Progenitor cell of endocrine pancreas (in vitro differentiated cells): ENCODE results near the gene FBXO40. TPM values are rescaled to one million over a fixed set of nuclear protein-coding genes. Genes with fewer than 3 reads are reported as not detected.

Experiments
- DNase-seq: peaks from one replicate; pipeline ENCODE4 v3.0.0; 2021; ENCODE audit warnings: low spot score; ENCODE audit not compliant: unreplicated experiment
- H3K27ac Mint-ChIP-seq: 2 replicates; pipeline ENCODE4 v1.8.0; 2021; ENCODE audit warnings: mild to moderate bottlenecking, moderate library complexity, mixed read lengths
- H3K27me3 Mint-ChIP-seq: 2 replicates; pipeline ENCODE4 v1.8.0; 2021; ENCODE audit warnings: mixed read lengths
- H3K36me3 Mint-ChIP-seq: 2 replicates; pipeline ENCODE4 v1.8.0; 2022; ENCODE audit warnings: mixed read lengths; ENCODE audit not compliant: insufficient read depth
- H3K4me1 Mint-ChIP-seq: 2 replicates; pipeline ENCODE4 v1.8.0; 2021; ENCODE audit warnings: low read depth, mixed read lengths
- H3K4me3 Mint-ChIP-seq: 2 replicates; pipeline ENCODE4 v1.8.0; 2021; ENCODE audit warnings: low read depth, mild to moderate bottlenecking, moderate library complexity, mixed read lengths
- H3K9me3 Mint-ChIP-seq: 2 replicates; pipeline ENCODE4 v1.8.0; 2021; ENCODE audit warnings: low read depth, mixed read lengths
- total RNA-seq: library from RNA; stranded (reverse); gene quantifications from 2 replicates; pipeline ENCODE4 v1.2.1, GENCODE V29; 2021
- TF ChIP-seq, protein P1 (sequence below): fragments of 200-600 bp; sonication (generic); IDR thresholded peaks from one replicate; pipeline ENCODE4 v1.5.0; 2021; ENCODE audit warnings: antibody characterized with exemption, mild to moderate bottlenecking; ENCODE audit not compliant: unreplicated experiment

Gene FBXO40
- total RNA-seq, 1 donor from 2014 or later, result not detected

DNA sequence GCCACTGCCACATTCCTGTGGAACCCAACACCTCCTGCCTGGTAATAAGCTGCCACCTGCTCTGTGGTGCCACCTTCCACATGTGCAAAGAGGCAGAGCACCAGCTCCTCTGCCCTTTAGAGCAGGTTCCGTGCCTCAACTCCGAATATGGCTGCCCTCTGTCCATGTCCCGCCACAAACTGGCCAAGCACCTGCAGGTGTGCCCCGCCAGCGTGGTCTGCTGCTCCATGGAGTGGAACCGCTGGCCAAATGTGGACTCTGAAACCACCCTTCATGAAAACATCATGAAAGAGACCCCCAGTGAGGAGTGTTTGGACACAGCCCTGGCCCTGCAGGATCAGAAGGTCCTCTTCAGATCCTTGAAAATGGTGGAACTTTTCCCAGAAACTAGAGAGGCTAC, 28.3 kb downstream of the FBXO40 start:
- Mint-ChIP-seq H3K36me3 (no peaks in the 10 kb centered on the region), H3K9me3 (no peaks in the 10 kb centered on the region), H3K27me3 (peaks cover 2% of the 10 kb centered on the region), H3K4me1 (peaks cover 2% of the 10 kb centered on the region), H3K27ac (no peak overlapping the region), H3K4me3 (no peak overlapping the region)
- TF ChIP-seq, protein P1, sequence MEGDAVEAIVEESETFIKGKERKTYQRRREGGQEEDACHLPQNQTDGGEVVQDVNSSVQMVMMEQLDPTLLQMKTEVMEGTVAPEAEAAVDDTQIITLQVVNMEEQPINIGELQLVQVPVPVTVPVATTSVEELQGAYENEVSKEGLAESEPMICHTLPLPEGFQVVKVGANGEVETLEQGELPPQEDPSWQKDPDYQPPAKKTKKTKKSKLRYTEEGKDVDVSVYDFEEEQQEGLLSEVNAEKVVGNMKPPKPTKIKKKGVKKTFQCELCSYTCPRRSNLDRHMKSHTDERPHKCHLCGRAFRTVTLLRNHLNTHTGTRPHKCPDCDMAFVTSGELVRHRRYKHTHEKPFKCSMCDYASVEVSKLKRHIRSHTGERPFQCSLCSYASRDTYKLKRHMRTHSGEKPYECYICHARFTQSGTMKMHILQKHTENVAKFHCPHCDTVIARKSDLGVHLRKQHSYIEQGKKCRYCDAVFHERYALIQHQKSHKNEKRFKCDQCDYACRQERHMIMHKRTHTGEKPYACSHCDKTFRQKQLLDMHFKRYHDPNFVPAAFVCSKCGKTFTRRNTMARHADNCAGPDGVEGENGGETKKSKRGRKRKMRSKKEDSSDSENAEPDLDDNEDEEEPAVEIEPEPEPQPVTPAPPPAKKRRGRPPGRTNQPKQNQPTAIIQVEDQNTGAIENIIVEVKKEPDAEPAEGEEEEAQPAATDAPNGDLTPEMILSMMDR, result no peak
- no peak for DNase-seq

DNA sequence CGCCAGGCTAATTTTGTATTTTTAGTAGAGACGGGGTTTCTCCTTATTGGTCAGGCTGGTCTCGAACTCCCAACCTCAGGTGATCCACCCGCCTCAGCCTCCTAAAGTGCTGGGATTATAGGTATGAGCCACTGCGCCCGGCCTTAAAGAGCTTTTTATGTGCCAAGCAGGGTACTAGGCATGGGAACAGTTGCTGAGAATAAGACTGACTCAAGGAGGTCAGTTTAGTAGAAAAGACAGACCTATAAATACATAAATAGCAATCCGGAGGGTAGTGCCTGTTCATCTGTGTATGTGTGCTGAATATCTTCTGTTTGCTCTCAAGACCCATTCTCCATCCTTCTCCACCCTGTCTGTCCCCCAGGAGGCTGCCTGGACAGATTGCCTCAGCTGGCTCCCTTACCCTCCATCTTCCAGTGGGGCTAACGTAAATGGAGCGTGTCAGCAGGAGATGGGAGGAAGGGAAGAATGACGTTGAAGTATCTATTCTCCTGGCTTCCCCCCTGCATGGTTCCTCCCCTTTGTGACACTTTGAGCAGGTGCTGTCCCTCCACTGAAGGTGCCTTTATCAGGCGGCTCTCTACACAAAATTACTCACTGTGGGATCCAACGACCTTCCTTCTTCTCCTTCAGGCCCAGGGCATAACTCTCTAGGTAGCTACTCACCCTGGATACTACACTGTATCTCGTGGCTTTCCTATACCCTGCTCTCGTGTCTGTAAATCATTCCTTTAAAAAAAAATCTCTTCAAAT, 31.1 kb downstream of the FBXO40 start:
- Mint-ChIP-seq H3K4me1 (peaks cover 2% of the 10 kb centered on the region), H3K27ac (no peak overlapping the region), H3K36me3 (no peaks in the 10 kb centered on the region), H3K4me3 (no peak overlapping the region), H3K27me3 (peaks cover 2% of the 10 kb centered on the region), H3K9me3 (no peaks in the 10 kb centered on the region)
- DNase-seq, result no peak
- TF ChIP-seq, protein P1, result no peak

- H3K4me1 Mint-ChIP-seq, result peaks cover 2% of the 10 kb centered on the region
- no peak for DNase-seq
- H3K27me3 Mint-ChIP-seq, result peaks cover 2% of the 10 kb centered on the region
- no peak overlapping the region for H3K4me3 Mint-ChIP-seq
- TF ChIP-seq, protein P1, result no peak
- H3K27ac Mint-ChIP-seq, result no peak overlapping the region
- no peaks in the 10 kb centered on the region for H3K9me3 Mint-ChIP-seq
- H3K36me3 Mint-ChIP-seq, result no peaks in the 10 kb centered on the region
Measured at GRCh38 chr3:121626495-121626894, 33.3 kb downstream of the FBXO40 start.

DNA sequence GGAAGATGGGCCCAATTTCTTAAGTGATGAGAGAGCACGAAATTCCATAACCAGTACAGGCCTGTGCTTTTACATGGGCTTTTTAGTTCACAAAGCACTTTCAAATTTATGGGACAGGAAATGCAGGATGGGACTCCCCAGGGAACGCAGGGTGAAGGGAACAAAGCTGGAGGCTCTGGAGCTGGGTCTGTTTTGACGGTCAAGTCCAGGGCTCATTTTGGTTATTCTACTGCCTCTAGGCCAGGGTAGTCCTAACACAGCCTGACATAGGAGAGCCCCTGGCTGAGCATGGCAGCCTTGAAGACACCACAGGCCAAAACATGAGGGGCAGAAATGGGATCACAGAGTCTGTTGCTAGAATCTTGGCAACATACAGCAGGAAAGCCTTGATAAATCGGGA, 34.0 kb downstream of the FBXO40 start:
- no peak for DNase-seq
- H3K27ac Mint-ChIP-seq, result no peak overlapping the region
- no peaks in the 10 kb centered on the region for H3K27me3 Mint-ChIP-seq

DNA sequence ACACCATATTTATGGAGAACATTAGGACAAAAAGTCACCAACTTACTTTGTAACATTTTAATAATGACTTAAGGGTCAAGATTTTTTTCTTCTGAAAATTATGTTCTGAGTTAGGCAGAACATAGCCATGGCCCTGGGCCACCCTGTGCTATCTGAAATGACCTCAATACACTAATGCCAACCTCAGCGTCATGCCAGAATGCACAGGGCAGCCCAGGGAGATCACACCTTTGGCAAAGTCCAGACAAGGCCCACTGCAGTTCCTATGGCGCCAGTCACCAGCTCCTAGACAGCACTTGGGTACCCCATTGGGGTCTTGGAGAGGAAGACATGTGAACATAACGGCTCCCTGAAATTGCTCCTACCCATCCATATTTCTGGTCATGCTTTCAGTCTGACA, 34.4 kb downstream of the FBXO40 start:
- peaks cover 2% of the 10 kb centered on the region for H3K4me1 Mint-ChIP-seq
- no peaks in the 10 kb centered on the region for H3K36me3 Mint-ChIP-seq
- no peak for DNase-seq
- H3K4me3 Mint-ChIP-seq, result no peak overlapping the region
- H3K27me3 Mint-ChIP-seq, result no peaks in the 10 kb centered on the region
- TF ChIP-seq, protein P1, result no peak
- H3K27ac Mint-ChIP-seq, result no peak overlapping the region
- H3K9me3 Mint-ChIP-seq, result no peaks in the 10 kb centered on the region

More for the DNA sequence above, 34.0 kb downstream of the FBXO40 start:
- TF ChIP-seq, protein P1, result no peak
- Mint-ChIP-seq H3K4me1 (peaks cover 2% of the 10 kb centered on the region), H3K36me3 (no peaks in the 10 kb centered on the region), H3K4me3 (no peak overlapping the region), H3K9me3 (no peaks in the 10 kb centered on the region)
